Tracheal epithelial cell (primary cell): ENCODE results near the gene DDX3Y. TPM values are rescaled to one million over a fixed set of nuclear protein-coding genes. Genes with fewer than 3 reads are reported as not detected.

Experiments used
- total RNA-seq: library from RNA; depleted of rRNA; stranded (reverse); fragments of >200 nt; gene quantifications from 2 replicates; pipeline ENCODE4 v1.2.1, GENCODE V29; 2014

Gene DDX3Y
- 48.7 and 57.1 TPM in 2 replicates for total RNA-seq

DNA sequence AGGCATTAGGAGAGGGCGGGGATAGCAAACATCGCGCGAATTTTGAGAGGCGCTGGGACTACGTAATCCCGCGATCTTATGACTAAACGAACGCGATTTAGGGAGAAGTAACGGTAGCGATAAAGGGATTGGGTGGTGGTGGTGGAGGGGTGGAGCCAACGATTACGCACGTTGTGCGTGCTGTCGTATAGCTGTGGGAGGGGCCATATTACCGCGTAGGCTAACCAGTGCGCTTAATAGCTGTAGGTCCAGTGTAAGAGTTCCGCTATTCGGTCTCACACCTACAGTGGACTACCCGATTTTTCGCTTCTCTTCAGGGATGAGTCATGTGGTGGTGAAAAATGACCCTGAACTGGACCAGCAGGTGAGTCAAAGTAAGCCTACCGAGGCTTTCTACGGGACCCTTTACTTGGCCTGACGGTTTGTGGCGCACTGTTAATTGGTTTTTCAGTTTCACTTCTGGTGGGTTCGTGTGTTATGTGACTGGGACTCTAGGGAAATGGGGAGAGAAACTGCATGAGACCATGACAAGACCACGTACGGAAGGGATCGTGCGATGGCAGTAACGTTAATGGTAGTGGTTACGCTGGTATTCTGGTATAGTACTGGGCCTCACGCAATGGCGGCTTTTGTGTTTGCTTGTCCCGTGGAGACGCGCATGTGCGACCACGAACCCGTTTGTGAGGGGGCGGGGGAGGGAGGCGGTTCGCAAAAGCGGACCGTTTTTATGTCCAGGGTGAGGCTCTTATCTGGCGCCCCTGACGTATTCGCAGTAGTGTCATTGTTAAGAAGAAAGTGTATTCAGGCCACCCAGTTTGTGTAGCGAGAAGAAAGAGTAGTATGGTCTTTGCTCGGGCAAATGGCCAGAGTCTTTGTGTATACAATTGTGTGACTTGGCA is at the start of gene DDX3Y:
Gene DDX3Y, plus strand, starts transcription at position 251 of the 899 bp plus-strand sequence. Its CDS starts 69 bp downstream, at position 320.

Other genes starting within 250 kb of the DDX3Y start
- gene USP9Y, start 203.6 kb upstream of the DDX3Y start, total RNA-seq: 18.5 and 19.8 TPM in 2 replicates